GM23338 (cell line): ENCODE data around the gene STARD3.

Experiments
- CREB1 ChIP-seq: fragments of 250-450 bp; sonication (Bioruptor Pico); IDR thresholded peaks from 2 replicates; pipeline ENCODE4 v1.5.0; 2020; ENCODE audit warnings: low read depth, mild to moderate bottlenecking, moderate library complexity
- EZH2 ChIP-seq: fragments of 200-600 bp; sonication (generic); IDR thresholded peaks from one replicate; pipeline ENCODE4 v1.8.0; 2017; ENCODE audit warnings: antibody characterized with exemption, mild to moderate bottlenecking, low read depth; ENCODE audit not compliant: unreplicated experiment
- EZH2phosphoT487 ChIP-seq: fragments of 200-600 bp; sonication (generic); IDR thresholded peaks from one replicate; pipeline ENCODE4 v1.8.1; 2018; ENCODE audit warnings: antibody characterized with exemption; ENCODE audit not compliant: unreplicated experiment
- JUNB ChIP-seq: IDR thresholded peaks from one replicate; pipeline ENCODE4 v1.6.1; 2016; ENCODE audit warnings: antibody characterized with exemption; ENCODE audit not compliant: unreplicated experiment
- POLR2AphosphoS5 ChIP-seq: IDR thresholded peaks from 2 replicates; pipeline ENCODE4 v1.6.1; 2016; ENCODE audit warnings: antibody characterized with exemption, low read depth
- ZNF114 ChIP-seq: fragments of 250-450 bp; sonication (Bioruptor Pico); IDR thresholded peaks from 2 replicates; pipeline ENCODE4 v1.5.0; 2020; ENCODE audit warnings: mild to moderate bottlenecking, moderate library complexity
- ZNF331 ChIP-seq: fragments of 250-450 bp; sonication (Bioruptor Pico); IDR thresholded peaks from 2 replicates; pipeline ENCODE4 v1.5.0; 2020; ENCODE audit warnings: low read depth, mild to moderate bottlenecking, moderate library complexity
- TF ChIP-seq, protein P1 (sequence below), 2 experiments: fragments of 200-600 bp in 1 of 2; sonication (generic) in 1 of 2; conservative IDR thresholded peaks; 2 replicates each; pipeline versions ENCODE4 v1.5.1 to v1.6.1; 2016 to 2017; ENCODE audit warnings: antibody characterized with exemption in 2 of 2, low read depth in 2 of 2, mild to moderate bottlenecking in 2 of 2, moderate library complexity in 1 of 2
- TF ChIP-seq, protein P2 (sequence below): IDR thresholded peaks from one replicate; pipeline ENCODE4 v1.6.1; 2018; ENCODE audit warnings: antibody characterized with exemption; ENCODE audit not compliant: unreplicated experiment
- TF ChIP-seq, protein P3 (sequence below): IDR thresholded peaks from 2 replicates; pipeline ENCODE4 v1.6.1; 2016; ENCODE audit warnings: antibody characterized with exemption
- TF ChIP-seq, protein P4 (sequence below): fragments of 250-450 bp; sonication (Bioruptor Pico); IDR thresholded peaks from 2 replicates; pipeline ENCODE4 v1.5.0; 2020; ENCODE audit warnings: mild to moderate bottlenecking, moderate library complexity

GRCh38 chr17:39623356-39623950 is 13.5 kb upstream of the STARD3 start:
- TF ChIP-seq, protein P1, sequence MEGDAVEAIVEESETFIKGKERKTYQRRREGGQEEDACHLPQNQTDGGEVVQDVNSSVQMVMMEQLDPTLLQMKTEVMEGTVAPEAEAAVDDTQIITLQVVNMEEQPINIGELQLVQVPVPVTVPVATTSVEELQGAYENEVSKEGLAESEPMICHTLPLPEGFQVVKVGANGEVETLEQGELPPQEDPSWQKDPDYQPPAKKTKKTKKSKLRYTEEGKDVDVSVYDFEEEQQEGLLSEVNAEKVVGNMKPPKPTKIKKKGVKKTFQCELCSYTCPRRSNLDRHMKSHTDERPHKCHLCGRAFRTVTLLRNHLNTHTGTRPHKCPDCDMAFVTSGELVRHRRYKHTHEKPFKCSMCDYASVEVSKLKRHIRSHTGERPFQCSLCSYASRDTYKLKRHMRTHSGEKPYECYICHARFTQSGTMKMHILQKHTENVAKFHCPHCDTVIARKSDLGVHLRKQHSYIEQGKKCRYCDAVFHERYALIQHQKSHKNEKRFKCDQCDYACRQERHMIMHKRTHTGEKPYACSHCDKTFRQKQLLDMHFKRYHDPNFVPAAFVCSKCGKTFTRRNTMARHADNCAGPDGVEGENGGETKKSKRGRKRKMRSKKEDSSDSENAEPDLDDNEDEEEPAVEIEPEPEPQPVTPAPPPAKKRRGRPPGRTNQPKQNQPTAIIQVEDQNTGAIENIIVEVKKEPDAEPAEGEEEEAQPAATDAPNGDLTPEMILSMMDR (conservative IDR thresholded peaks at IDR 0.05; ENCODE audit: low read depth in 2 of 2), result peak; percentile 86 to 89
- TF ChIP-seq, protein P2, sequence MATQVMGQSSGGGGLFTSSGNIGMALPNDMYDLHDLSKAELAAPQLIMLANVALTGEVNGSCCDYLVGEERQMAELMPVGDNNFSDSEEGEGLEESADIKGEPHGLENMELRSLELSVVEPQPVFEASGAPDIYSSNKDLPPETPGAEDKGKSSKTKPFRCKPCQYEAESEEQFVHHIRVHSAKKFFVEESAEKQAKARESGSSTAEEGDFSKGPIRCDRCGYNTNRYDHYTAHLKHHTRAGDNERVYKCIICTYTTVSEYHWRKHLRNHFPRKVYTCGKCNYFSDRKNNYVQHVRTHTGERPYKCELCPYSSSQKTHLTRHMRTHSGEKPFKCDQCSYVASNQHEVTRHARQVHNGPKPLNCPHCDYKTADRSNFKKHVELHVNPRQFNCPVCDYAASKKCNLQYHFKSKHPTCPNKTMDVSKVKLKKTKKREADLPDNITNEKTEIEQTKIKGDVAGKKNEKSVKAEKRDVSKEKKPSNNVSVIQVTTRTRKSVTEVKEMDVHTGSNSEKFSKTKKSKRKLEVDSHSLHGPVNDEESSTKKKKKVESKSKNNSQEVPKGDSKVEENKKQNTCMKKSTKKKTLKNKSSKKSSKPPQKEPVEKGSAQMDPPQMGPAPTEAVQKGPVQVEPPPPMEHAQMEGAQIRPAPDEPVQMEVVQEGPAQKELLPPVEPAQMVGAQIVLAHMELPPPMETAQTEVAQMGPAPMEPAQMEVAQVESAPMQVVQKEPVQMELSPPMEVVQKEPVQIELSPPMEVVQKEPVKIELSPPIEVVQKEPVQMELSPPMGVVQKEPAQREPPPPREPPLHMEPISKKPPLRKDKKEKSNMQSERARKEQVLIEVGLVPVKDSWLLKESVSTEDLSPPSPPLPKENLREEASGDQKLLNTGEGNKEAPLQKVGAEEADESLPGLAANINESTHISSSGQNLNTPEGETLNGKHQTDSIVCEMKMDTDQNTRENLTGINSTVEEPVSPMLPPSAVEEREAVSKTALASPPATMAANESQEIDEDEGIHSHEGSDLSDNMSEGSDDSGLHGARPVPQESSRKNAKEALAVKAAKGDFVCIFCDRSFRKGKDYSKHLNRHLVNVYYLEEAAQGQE, result no peak
- TF ChIP-seq EZH2, result no peak
- no peak for TF ChIP-seq POLR2AphosphoS5
- TF ChIP-seq EZH2phosphoT487, result no peak
- TF ChIP-seq, protein P3, sequence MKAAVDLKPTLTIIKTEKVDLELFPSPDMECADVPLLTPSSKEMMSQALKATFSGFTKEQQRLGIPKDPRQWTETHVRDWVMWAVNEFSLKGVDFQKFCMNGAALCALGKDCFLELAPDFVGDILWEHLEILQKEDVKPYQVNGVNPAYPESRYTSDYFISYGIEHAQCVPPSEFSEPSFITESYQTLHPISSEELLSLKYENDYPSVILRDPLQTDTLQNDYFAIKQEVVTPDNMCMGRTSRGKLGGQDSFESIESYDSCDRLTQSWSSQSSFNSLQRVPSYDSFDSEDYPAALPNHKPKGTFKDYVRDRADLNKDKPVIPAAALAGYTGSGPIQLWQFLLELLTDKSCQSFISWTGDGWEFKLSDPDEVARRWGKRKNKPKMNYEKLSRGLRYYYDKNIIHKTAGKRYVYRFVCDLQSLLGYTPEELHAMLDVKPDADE, result no peak
- TF ChIP-seq CREB1 (CRISPR knock-in tag), result no peak
- no peak for TF ChIP-seq JUNB
- TF ChIP-seq, protein P4, sequence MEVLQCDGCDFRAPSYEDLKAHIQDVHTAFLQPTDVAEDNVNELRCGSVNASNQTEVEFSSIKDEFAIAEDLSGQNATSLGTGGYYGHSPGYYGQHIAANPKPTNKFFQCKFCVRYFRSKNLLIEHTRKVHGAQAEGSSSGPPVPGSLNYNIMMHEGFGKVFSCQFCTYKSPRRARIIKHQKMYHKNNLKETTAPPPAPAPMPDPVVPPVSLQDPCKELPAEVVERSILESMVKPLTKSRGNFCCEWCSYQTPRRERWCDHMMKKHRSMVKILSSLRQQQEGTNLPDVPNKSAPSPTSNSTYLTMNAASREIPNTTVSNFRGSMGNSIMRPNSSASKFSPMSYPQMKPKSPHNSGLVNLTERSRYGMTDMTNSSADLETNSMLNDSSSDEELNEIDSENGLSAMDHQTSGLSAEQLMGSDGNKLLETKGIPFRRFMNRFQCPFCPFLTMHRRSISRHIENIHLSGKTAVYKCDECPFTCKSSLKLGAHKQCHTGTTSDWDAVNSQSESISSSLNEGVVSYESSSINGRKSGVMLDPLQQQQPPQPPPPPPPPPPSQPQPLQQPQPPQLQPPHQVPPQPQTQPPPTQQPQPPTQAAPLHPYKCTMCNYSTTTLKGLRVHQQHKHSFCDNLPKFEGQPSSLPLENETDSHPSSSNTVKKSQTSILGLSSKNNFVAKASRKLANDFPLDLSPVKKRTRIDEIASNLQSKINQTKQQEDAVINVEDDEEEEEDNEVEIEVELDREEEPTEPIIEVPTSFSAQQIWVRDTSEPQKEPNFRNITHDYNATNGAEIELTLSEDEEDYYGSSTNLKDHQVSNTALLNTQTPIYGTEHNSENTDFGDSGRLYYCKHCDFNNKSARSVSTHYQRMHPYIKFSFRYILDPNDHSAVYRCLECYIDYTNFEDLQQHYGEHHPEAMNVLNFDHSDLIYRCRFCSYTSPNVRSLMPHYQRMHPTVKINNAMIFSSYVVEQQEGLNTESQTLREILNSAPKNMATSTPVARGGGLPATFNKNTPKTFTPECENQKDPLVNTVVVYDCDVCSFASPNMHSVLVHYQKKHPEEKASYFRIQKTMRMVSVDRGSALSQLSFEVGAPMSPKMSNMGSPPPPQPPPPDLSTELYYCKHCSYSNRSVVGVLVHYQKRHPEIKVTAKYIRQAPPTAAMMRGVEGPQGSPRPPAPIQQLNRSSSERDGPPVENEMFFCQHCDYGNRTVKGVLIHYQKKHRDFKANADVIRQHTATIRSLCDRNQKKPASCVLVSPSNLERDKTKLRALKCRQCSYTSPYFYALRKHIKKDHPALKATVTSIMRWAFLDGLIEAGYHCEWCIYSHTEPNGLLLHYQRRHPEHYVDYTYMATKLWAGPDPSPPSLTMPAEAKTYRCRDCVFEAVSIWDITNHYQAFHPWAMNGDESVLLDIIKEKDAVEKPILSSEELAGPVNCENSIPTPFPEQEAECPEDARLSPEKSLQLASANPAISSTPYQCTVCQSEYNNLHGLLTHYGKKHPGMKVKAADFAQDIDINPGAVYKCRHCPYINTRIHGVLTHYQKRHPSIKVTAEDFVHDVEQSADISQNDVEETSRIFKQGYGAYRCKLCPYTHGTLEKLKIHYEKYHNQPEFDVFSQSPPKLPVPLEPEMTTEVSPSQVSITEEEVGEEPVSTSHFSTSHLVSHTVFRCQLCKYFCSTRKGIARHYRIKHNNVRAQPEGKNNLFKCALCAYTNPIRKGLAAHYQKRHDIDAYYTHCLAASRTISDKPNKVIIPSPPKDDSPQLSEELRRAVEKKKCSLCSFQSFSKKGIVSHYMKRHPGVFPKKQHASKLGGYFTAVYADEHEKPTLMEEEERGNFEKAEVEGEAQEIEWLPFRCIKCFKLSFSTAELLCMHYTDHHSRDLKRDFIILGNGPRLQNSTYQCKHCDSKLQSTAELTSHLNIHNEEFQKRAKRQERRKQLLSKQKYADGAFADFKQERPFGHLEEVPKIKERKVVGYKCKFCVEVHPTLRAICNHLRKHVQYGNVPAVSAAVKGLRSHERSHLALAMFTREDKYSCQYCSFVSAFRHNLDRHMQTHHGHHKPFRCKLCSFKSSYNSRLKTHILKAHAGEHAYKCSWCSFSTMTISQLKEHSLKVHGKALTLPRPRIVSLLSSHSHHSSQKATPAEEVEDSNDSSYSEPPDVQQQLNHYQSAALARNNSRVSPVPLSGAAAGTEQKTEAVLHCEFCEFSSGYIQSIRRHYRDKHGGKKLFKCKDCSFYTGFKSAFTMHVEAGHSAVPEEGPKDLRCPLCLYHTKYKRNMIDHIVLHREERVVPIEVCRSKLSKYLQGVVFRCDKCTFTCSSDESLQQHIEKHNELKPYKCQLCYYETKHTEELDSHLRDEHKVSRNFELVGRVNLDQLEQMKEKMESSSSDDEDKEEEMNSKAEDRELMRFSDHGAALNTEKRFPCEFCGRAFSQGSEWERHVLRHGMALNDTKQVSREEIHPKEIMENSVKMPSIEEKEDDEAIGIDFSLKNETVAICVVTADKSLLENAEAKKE (CRISPR knock-in tag), result no peak
- no peak for TF ChIP-seq ZNF114
- TF ChIP-seq ZNF331, result no peak
